Measurements from ENCODE around the gene NUP160.
"Not testable (repeated sequence)": the region's sequence is repeated elsewhere in the genome, so short reads cannot be mapped to it uniquely, and the experiment has no call there.

The NUP160 gene

GRCh38 chr11:47847892-47848699 lies at the start of gene NUP160:
TSS of gene NUP160 (minus strand) at chr11:47848350. CDS start at chr11:47848318, 32 bp downstream.
- peak; percentile 82 for DNase-seq (ENCODE audit: low read depth)

- DNase-seq (ENCODE audit: low read depth) = no peak
Measured at GRCh38 chr11:47896199-47896598, 48.0 kb upstream of the NUP160 start.

GRCh38 chr11:47895035-47895434 lies 46.9 kb upstream of the NUP160 start:
- no peak for DNase-seq (ENCODE audit: low read depth)

GRCh38 chr11:47892546-47893276 lies 44.6 kb upstream of the NUP160 start:
- DNase-seq (ENCODE audit: low read depth) = not testable (repeated sequence)

DNA sequence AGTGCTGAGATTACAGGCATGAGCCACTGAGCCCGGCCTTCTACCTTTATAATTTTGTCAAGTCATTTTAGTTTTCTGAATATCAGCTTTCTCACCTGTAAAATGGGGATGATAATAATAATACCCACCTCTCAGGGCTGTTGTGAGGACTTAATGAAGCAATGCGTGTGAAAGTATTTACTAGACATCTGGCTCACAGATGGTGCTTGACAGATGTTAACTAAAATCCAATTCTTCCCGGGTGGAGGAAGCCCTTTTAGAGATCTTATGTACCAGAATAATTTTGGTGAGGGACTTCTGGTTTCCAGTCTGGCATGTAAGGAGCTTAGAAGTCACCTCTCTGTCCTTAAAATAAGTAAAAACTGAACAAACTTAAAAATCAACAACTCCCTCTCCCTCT lies 43.7 kb upstream of the NUP160 start:
- no peak for DNase-seq (ENCODE audit: low read depth)

DNA sequence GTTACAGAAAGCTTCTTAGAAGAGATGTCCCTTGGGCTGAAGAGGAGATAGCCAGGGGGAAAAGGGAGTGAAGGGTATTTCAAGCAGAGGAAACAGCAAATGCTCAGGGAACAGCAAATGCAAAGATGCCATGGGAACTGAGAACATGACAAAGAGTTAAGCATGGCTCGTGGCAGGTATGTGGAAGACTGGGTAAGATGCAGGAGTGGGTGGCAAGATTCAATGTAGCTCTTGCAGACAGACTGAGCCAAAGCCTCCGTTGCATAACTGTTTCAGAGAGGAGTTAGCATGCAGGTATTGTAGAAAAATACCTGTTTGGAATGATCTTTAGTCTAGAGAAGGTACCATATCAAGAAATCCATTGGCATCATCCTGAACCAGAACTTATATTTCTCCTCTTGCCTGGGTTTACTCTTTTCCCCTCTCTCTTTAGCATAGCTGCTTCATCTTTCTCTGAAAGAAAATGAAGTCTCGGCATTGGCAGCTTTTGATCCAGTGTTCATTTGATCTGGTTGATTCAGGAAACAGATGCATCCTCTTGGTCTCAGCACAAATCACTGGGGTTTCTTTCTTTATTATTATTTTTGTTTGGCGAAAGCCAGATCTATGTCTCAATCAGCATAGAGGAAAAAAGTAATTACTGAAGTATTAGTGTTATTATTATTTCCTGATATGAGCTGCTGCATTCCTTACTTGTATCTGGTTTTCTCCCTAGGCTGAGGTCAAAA lies 41.7 kb upstream of the NUP160 start:
- DNase-seq (ENCODE audit: low read depth) = no peak

- no peak for DNase-seq (ENCODE audit: low read depth)
Measured at GRCh38 chr11:47887910-47888569, 39.9 kb upstream of the NUP160 start.

DNA sequence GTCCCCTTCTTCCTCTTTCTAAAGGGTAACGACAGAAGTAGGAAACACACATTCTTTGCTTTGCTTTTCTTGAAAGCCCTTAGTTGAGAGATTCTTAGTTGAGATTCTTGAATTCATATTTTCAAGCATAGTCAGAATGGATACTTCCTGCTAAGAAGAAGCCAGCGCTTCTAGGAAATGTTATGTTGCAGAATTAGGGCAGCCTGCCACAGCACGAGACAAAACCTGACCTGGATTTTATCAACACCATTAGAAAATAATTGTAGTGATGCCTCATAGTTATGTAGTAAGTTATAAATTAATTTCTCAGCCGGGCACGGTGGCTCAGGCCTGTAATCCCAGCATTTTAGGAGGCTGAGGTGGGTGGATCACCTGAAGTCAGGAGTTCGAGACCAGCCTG lies 37.9 kb upstream of the NUP160 start:
- peak; percentile 7 for DNase-seq (ENCODE audit: low read depth)

- DNase-seq (ENCODE audit: low read depth) = not testable (repeated sequence)
Measured at GRCh38 chr11:47882437-47882836, 34.3 kb upstream of the NUP160 start.

GRCh38 chr11:47881145-47881544 lies 33.0 kb upstream of the NUP160 start:
- DNase-seq (ENCODE audit: low read depth) = no peak

DNA sequence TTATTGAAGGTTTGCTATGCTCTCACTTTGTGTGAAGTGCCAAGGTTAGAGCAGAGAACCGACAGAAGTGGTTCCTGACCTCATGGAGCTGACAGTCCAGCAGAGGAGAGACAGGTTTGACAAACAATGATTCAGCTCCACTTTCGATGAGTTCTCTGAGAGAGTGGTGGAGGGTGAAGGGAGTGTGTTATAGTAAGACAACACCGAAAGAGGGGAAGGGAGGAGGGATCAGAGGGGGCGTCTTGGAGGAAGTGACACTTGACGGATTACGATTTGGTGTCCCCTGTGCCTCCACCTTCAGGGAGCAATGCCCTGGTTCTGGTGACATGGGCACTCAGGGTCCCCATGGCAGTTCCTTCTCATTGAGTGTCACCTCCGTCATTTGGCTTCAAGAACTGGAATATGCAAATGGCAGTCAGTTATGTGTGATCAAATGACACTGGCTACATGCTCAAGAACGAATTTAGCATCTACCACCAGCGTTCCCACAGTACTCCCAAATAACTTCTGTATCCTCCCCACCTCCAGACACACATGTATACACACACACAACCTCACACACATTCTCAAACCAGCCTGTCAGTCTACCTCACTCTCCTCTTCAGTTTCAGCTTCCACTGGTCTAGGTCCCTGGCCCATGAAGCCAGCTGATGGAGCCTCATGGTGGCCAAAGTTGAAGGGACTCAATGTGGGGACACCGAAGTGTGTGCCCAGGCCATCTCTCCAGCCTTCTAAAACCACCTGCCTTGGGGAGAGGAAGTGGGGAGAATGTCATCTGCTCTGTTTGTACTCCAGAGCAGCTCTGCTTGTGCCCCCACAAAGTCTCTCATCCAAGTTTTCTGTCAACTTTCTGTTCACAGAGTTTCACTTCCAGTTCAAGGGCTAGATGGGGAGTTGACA lies 31.4 kb upstream of the NUP160 start:
- DNase-seq (ENCODE audit: low read depth) = no peak

- DNase-seq (ENCODE audit: low read depth) = not testable (repeated sequence)
Measured at GRCh38 chr11:47875858-47876257, 27.7 kb upstream of the NUP160 start.

GRCh38 chr11:47870404-47870803 lies 22.3 kb upstream of the NUP160 start:
- DNase-seq (ENCODE audit: low read depth) = no peak

- DNase-seq (ENCODE audit: low read depth) = no peak
Measured at GRCh38 chr11:47869544-47870393, 21.6 kb upstream of the NUP160 start.

- no peak for DNase-seq (ENCODE audit: low read depth)
Measured at GRCh38 chr11:47867823-47868222, 19.7 kb upstream of the NUP160 start.

DNA sequence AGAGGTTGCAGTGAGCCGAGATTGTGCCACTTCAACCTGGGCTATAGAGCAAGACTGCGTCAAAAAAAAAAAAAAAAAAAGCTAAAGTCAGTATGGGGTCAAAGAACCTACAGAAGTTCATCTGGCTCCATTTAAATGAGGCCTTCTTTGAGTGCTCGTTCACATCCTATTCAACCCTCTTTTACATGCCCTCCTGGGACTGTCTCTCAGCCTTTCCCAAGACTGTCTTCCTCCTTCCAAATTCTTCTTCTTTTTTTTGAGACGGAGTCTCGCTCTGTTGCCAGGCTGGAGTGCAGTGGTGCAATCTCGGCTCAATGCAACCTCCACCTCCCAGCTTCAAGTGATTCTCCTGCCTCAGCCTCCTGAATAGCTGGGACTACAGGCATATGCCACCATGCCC lies 18.7 kb upstream of the NUP160 start:
- not testable (repeated sequence) for DNase-seq (ENCODE audit: low read depth)

GRCh38 chr11:47864901-47865300 lies 16.8 kb upstream of the NUP160 start:
- DNase-seq (ENCODE audit: low read depth) = no peak

DNA sequence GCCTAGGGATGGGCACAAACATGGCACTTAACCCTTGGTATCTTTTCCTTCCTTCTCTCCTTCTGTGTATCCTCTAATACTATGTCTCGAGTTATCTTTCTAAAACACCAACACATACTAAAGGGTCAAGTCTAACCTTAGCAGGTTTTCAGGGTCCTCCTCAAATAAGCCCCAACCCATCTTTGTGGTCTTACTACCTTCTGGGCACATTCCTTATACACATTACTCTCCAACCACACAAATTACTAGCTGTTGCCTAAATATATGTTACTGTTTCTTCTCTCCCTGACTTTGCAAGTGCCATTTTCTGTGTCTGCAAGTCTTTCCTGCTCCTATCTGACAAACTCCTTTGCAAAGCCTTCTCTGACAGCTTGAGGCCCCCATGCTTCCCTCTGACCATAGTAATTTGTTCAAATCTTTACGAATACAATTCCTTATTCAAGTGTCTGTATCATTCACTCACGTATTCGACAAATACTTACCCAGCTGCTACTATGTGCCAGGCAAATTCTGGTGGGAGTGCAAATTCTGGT lies 15.8 kb upstream of the NUP160 start:
- DNase-seq (ENCODE audit: low read depth) = no peak

DNA sequence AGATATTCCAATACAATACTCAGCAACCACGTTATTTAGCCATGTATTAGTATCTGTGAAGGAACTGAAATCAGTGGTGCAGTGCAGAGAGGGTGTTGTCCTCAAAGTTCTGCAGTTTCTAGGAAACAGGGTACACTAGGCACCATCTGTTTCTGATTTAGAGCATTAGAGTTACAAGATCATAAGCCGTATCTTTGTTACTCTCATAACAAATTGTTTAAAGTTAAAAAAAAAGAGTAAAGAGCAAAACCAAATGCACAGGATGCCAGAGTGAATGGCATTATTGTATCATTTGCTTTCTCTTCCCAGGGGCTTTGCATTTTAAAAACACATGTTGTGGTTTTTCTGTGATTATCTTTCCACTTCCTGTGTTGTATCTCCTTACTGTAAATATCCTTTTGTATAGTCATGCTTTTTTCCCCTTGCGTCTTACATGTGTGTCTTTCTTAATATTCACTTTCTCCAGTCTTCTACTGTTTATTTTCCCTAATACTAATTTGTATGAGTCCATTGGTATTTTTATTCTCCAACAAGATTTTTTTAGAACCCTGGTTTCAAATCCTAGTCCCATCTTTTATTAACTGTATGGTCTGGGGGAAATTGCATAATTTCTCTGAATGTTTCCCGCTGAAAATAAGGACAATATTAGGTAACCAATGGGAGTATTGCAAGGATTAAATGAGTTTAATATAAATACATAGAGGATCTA lies 15.2 kb upstream of the NUP160 start:
- DNase-seq (ENCODE audit: low read depth) = no peak

Measured in activated T-helper 1 cell treated with Interleukin-2 at 50 U/mL for 16 hours (primary cell).